Dendritic cell treated with granulocyte-macrophage colony-stimulating factor and Interleukin-4, amounts not matched to agents 40 ng/mL and 50 ng/mL, for 4 days (primary cell): Measurements from ENCODE around the gene NOTUM.
A peak's percentile ranks its signal among the peaks of the same experiment; 100 is the strongest.
"Not testable (repeated sequence)": the region's sequence is repeated elsewhere in the genome, so short reads cannot be mapped to it uniquely, and the experiment has no call there.

Experiments
- H3K27ac Mint-ChIP-seq: one replicate; pipeline ENCODE4 v1.8.0; 2022; ENCODE audit warnings: mild to moderate bottlenecking, mixed read lengths
- H3K27me3 Mint-ChIP-seq: one replicate; pipeline ENCODE4 v1.8.0; 2022; ENCODE audit warnings: mild to moderate bottlenecking, mixed read lengths
- H3K36me3 Mint-ChIP-seq: one replicate; pipeline ENCODE4 v1.8.0; 2022; ENCODE audit warnings: low read depth, mixed read lengths
- H3K4me1 Mint-ChIP-seq: one replicate; pipeline ENCODE4 v1.8.0; 2022; ENCODE audit warnings: low read depth, mixed read lengths
- H3K4me3 Mint-ChIP-seq: one replicate; pipeline ENCODE4 v1.8.0; 2022; ENCODE audit warnings: mild to moderate bottlenecking, moderate library complexity, mixed read lengths
- H3K9me3 Mint-ChIP-seq: one replicate; pipeline ENCODE4 v1.8.0; 2022; ENCODE audit warnings: mixed read lengths
- intact Hi-C: fragments of 100-400 bp; cut with micrococcal nuclease; formaldehyde crosslinking; loops from one replicate; pipeline ENCODE4 v1.15.0; 2022

Gene NOTUM

DNA sequence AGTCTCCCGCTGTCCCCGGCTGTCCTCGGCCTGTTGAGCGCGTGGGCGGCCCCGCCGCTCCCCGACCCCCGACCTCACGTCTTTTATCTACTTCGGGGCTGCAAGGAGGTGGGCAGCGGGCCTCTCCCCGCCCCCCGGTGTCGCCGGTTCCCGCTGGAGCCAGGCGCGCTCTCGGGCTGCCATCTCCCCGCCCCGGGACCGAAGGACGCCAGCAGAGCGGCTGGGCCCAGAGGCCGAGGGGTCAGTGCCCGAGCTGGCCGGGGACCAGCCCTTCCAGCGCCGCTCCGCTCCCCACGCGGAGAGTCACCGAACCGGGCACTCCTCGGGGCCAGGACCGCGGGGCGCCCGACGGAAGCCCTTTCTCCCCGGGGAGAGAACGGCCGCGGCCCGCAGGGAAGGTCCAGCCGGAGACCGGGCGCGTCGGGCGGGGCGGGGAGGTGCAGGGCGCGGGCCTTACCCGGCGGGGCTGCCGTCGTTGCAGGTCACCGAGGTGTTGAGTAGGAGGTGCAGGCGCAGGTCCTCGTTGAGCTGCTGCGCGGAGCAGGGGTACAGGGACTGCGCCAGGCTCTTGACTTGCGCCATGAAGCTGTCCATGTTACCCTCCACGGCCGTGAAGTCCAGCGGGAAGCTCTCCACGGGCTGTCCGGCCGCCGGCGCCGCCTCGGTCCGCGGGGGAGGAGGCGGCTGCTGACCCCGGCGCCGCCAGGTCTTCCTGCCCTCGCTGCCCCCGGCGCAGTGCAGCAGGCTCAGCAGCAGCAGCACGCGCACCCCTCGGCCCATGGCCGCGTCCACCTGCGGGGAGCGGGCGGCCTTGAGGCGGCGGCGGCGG is 643 bp downstream of the NOTUM start:
- no peak overlapping the region for H3K27ac Mint-ChIP-seq
- H3K9me3 Mint-ChIP-seq: no peaks in the 10 kb centered on the region
- peaks cover 63% of the 10 kb centered on the region for H3K27me3 Mint-ChIP-seq
- H3K36me3 Mint-ChIP-seq: no peaks in the 10 kb centered on the region
- H3K4me1 Mint-ChIP-seq: peaks cover 8% of the 10 kb centered on the region
- intact Hi-C loops: loop anchor here (10.0 kb wide), 1 partner anchor 194 kb away; no protein-coding TSS in a partner anchor
- peak overlapping the region; percentile 23 for H3K4me3 Mint-ChIP-seq

DNA sequence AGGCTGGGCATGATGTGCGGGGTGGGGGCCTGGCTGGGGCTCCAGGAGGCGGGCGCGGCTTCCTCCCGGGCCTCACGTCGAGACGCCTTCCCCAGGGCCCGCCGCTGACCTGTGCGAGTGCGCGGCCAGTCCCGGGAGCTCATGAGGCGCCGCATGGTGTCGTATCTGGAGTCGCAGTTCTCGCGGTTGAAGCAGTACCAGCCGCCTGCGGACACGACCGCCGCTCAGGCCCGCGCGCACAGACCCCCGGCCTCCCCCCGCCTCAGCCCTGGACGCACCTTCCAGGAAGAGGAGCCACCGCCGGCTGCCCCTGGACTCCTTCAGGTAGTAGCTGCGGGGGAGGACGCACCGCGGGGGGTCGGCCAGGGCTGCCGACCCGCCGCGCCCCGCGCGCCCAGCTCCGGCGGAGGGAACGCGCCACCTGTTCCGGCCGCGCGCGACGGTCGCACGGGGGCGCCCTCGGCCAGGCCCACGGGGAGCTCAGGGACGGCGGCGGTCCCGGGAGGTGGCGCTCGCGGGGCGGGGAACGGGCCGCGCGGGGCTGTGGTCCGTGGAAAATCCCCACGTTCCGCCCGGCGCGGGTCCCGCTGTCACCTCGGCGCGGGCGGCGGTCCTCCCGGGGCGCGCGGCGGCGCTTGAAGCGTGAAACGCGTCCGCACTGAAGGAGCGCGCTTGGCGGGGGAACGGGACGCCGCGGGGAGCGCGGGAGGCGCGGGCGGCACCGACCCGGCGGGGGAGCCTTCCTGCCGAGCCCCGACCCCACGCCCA is 1.4 kb downstream of the NOTUM start:
- peak overlapping the region; percentile 55 for H3K4me3 Mint-ChIP-seq
- H3K36me3 Mint-ChIP-seq: no peaks in the 10 kb centered on the region
- peaks cover 4% of the 10 kb centered on the region for H3K4me1 Mint-ChIP-seq
- H3K27ac Mint-ChIP-seq: no peak overlapping the region
- intact Hi-C loops: loop anchor here (1.0 to 10.0 kb wide), 2 partner anchors 62 to 195 kb away; no protein-coding TSS in a partner anchor
- peaks cover 56% of the 10 kb centered on the region for H3K27me3 Mint-ChIP-seq
- H3K9me3 Mint-ChIP-seq: no peaks in the 10 kb centered on the region

DNA sequence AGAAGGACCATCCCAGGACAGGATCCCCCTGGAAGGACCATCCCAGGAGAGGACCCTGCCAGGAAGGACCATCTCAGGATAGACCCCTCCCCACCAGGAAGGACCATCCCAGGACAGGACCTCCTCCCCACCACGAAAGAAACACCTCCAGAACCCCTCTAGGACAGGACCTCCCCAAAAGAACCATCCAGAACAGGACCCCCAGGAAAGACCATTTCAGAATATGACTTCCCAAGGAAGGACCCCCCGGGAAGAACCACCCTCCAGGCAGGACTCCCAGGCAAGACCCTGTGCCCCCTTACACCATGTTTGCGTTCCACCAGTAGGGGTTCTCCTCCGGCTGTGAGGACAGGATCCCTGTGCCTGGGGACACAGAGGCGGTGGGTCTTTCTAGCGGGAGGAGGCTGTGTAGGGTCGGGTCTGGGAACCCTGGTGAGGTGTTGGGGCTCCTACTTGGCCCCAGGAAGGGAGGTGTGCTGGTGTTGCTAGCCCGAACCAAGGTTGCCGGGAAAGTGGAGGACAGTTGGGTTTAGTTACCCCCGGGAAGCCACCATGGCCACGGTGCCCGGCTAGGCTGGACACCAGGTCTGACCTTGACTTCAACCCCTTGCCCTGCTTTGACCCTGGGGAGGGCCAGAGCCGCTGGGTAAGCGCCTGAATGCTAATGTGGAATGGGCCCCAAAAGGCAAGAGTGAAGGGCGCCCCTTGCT is 2.2 kb downstream of the NOTUM start:
- Mint-ChIP-seq H3K27me3 (peaks cover 48% of the 10 kb centered on the region), H3K9me3 (no peaks in the 10 kb centered on the region), H3K36me3 (no peaks in the 10 kb centered on the region), H3K27ac (no peak overlapping the region), H3K4me3 (peak overlapping the region; percentile 55), H3K4me1 (peaks cover 4% of the 10 kb centered on the region)
- intact Hi-C loops: loop anchor here (1.0 kb wide), 1 partner anchor 63 kb away; no protein-coding TSS in a partner anchor

DNA sequence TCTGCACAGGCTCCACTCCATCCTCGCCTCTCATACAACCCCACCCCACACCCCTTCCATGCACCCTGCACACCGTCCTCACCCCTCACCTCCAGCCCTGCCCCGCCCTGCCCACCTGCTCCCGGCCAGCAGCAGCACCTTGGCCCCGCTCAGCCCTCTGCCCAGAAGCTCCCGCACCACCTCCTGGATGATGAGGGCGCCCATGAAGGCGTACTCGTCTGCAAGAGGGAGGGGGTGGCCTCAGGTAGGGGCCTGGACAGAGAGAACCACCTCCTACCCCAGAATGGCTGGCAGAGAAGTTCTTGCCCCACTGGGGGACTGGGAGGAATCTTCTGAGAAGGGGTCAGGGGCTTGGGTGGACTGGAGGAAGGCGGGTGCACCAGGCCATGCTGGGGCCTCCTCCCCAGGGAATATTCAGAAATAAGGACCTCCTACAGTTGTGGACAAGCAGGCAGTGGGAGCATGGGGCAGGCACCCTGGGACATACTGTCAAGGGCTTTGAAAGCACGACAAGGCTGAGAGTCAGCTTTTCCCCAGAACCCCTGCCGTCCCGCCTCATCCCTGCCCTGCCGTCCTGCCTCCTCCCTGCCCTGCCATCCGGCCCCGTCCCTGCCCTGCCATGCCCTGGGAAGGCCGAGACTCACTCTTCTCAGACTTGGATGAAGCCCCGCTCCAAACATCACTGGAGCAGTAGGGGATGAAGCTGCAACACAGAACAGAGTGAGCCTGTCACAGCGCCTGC is 3.1 kb downstream of the NOTUM start:
- H3K27ac Mint-ChIP-seq: no peak overlapping the region
- no peak overlapping the region for H3K4me3 Mint-ChIP-seq
- no peaks in the 10 kb centered on the region for H3K36me3 Mint-ChIP-seq
- no peaks in the 10 kb centered on the region for H3K9me3 Mint-ChIP-seq
- peaks cover 41% of the 10 kb centered on the region for H3K27me3 Mint-ChIP-seq
- intact Hi-C loops: no loop called here
- H3K4me1 Mint-ChIP-seq: peaks cover 4% of the 10 kb centered on the region

DNA sequence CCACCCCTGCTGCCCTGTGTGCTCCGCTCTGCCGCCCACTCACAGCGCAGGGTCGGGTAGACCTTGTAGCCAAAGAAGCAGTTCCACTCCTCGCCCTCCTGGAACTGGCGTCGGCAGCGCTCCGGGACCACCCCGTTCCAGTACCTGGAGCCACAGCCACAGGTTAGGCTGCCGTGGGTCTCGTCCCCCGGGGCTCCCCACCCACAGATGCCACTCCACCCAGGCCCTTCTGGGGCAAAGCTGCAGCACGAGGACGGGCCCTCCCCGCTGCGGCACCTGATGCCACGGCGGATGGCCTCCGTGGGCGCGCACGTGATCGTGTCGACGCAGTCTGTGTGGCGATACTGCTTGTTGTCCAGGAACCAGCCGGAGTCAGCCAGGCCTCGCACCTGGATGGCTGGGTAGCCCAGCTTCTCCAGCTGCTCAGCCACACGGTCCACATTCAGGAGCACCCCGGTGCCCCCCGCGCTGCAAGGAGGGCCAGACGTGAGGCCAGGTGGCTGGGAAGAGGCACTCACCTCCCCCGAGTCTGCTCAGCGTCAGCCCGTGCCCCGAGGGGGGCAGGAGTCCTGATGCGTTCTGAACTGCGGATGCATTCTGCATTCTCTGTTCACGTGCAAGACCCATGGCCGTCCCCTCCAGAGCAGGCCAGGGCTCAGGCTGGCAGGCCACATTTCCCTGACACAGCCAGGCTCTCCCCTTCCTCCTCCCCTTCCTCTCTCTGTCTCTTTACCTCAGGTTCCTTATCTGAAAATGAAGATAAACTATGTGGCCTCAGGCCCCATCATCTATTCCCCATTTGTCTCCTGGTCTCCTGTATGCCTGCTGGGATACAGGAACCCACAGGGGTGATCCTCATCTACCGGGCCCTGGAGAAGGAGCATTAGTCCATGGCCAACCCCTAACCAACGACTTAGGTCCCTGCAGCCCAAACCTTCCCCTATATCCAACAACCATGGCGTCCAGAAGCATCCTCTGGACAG is 4.1 kb downstream of the NOTUM start:
- H3K27me3 Mint-ChIP-seq: peaks cover 35% of the 10 kb centered on the region
- no peak overlapping the region for H3K27ac Mint-ChIP-seq
- intact Hi-C loops: no loop called here
- peaks cover 9% of the 10 kb centered on the region for H3K4me1 Mint-ChIP-seq
- no peaks in the 10 kb centered on the region for H3K9me3 Mint-ChIP-seq
- no peaks in the 10 kb centered on the region for H3K36me3 Mint-ChIP-seq
- H3K4me3 Mint-ChIP-seq: no peak overlapping the region

DNA sequence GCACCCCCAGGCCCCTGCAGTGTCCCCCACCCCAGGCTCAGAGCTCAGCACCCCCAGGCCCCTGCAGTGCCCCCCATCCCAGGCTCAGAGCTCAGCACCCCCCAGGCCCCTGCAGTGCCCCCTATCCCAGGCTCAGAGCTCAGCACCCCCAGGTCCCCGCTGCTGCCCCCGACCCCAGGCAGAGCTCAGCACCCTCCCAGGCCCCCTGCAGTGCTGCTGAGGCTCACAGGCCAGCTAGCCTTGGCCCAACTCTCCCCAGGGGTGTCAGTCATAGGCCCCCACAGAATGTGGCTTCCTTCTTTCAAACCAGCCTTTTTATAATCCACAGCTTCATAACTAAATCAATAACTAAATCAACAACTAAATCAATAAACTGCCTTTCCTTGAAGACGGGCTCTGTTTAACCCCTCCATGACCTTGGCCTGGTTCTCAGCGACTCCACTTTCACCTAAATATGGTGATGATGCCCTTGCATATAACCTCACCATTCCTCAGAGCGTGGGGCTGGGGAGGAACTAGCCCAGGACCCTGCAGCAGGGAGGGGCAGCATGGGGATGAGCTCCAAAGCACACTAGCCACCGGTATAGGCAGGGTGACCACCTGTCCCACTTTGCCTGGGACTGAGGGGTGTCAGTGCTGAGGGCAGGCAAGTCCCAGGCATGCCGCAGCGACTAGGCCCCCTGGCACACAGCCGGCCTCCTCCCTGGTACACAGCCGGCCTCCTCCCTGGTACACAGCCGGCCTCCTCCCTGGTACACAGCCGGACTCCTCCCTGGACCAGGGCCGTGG is 5.0 kb downstream of the NOTUM start:
- peaks cover 41% of the 10 kb centered on the region for H3K27me3 Mint-ChIP-seq
- no peak overlapping the region for H3K27ac Mint-ChIP-seq
- intact Hi-C loops: no loop called here
- no peaks in the 10 kb centered on the region for H3K36me3 Mint-ChIP-seq
- no peak overlapping the region for H3K4me3 Mint-ChIP-seq
- peaks cover 9% of the 10 kb centered on the region for H3K4me1 Mint-ChIP-seq
- H3K9me3 Mint-ChIP-seq: no peaks in the 10 kb centered on the region

DNA sequence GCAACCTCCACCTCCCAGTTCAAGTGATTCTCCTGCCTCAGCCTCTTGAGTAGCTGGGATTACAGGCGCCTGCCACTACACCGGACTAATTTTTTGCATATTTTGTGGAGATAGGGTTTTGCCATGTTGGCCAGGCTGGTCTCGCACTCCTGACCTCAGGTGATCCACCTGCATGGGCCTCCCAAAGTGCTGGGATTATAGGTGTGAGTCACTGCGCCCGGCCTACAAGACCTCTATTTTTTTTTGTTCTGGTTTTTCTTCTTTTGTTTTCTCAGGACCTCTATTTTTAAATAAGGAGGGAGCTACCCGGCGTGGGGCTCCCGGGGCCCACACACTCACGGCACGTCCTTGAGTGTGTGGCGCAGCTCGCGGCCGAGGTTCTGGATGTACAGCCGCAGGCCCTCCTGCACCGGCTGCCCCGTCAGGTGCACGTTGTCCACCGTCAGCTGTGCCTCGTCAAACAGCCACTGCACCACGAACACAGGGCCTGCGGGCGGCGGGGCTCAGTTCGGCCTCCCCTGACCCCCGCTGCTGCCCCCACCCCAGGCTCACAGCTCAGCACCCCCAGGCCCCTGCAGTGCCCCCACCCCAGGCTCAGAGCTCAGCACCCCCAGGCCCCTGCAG is 5.8 kb downstream of the NOTUM start:
- intact Hi-C loops: no loop called here
- no peak overlapping the region for H3K4me3 Mint-ChIP-seq
- H3K27ac Mint-ChIP-seq: no peak overlapping the region
- peaks cover 9% of the 10 kb centered on the region for H3K4me1 Mint-ChIP-seq
- H3K9me3 Mint-ChIP-seq: no peaks in the 10 kb centered on the region
- H3K36me3 Mint-ChIP-seq: no peaks in the 10 kb centered on the region
- H3K27me3 Mint-ChIP-seq: peaks cover 38% of the 10 kb centered on the region

DNA sequence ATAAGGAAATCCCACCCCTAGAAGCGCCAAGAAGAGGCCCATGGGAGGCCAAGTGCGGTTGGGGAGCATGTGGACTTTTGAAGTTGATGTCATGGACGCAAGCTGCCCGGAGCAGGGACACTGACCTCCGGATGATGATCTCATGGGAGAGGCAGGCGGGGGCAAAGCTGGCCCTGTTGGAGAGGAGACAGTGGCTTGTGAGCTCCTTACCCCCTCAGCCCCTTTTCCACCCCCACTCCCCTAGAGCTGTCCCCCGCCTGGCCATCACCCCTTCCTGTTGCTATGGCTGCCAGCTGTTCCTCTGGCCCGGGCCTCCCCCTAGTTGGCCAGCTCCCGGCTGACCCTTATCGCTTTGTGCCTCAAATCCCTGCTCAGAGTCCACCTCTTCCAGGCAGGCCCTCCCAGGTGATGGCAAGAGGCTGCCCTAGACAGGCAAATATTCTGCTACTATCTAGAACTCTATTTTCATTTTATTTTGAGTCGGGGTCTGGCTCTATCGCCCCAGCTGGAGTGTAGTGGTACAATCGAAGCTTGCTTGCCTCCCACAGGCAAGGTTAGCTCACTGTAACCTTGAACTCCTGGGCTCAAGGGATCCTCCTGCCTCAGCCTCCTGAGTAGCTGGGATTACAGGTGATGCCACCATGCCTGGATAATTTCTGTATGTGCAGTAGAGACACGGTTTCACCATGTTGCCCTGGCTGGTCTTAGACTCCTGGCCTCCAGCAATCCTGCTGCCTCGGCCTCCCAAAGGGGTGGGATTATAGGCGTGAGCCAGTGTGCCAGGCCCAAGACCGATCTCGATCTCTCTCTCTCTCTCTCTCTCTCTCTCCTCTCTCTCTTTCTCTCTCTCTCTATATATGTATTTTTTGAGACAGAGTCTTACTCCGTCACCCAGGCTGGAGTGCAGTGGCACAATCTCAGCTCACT is 6.6 kb downstream of the NOTUM start:
- Mint-ChIP-seq H3K4me1 (peaks cover 9% of the 10 kb centered on the region), H3K27ac (no peak overlapping the region), H3K4me3 (no peak overlapping the region), H3K36me3 (no peaks in the 10 kb centered on the region), H3K27me3 (peaks cover 36% of the 10 kb centered on the region), H3K9me3 (no peaks in the 10 kb centered on the region)
- intact Hi-C loops: no loop called here

DNA sequence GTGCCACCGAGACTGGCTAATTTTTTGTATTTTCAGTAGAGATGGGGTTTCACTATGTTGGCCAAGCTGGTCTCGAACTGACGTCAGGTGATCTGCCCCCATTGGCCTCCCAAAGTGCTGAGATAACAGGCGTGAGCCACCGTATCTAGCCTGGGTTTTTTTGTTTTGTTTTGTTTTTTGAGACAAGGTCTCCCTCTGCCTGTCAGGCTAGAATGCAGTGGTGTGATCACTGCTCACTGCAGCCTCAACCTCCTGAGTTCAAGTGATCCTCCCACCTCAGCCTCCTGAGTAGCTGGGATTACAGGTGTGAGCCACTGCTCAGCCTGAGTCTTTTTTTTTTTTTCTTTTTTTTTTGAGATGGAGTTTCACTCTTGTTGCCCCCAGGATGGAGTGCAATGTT is 7.5 kb downstream of the NOTUM start:
- H3K36me3 Mint-ChIP-seq, H3K4me3 Mint-ChIP-seq, H3K9me3 Mint-ChIP-seq, intact Hi-C loops, H3K4me1 Mint-ChIP-seq, H3K27ac Mint-ChIP-seq: not testable (repeated sequence)
- peaks cover 32% of the 10 kb centered on the region for H3K27me3 Mint-ChIP-seq

DNA sequence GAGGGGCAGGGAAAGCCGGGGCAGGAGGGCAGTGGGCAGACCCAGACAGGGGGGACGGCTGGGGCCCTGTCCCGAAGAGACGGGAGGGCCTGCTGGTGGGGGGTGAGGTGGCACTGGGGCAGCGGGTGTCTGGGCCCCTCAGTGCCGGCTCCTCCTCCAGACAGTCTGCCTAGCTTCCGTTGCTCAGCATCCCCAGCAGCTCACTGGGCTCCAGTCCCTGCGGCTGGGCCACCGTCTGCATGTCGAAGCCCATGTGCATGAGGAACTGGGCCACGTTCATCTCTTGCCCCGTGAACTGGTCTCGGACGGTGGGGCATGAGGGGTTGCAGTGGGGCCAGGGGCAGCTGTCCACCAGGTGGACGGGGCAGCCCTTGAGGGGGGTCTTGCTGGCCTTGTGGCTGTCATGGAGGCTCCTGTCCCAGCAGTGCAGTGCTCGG is 8.2 kb downstream of the NOTUM start:
- no peak overlapping the region for H3K4me3 Mint-ChIP-seq
- H3K27me3 Mint-ChIP-seq: peaks cover 26% of the 10 kb centered on the region
- intact Hi-C loops: no loop called here
- no peaks in the 10 kb centered on the region for H3K36me3 Mint-ChIP-seq
- no peak overlapping the region for H3K27ac Mint-ChIP-seq
- peaks cover 5% of the 10 kb centered on the region for H3K4me1 Mint-ChIP-seq
- H3K9me3 Mint-ChIP-seq: no peaks in the 10 kb centered on the region
